ENCODE data around the gene STK10.

Gene STK10

GRCh38 chr5:172129256-172129910 is 58.6 kb downstream of the STK10 start:
- H3K36me3 ChIP-seq (ENCODE audit: control insufficient read depth, low read length), result peaks cover 8% of the 10 kb centered on the region; the same call in 1 of the 2 replicates
- no peaks in the 10 kb centered on the region for H3K27me3 ChIP-seq (ENCODE audit: control insufficient read depth, low read length)
- H3K27ac ChIP-seq (ENCODE audit: low read depth, low read length), result no peak overlapping the region
- H3K4me2 ChIP-seq (ENCODE audit: low read length), result no peak overlapping the region
- H4K20me1 ChIP-seq (ENCODE audit: control insufficient read depth, insufficient read depth, low read depth, low read length), result no peaks in the 10 kb centered on the region
- H3K9me2 ChIP-seq (replicated peaks; ENCODE audit: control insufficient read depth, low read length), result no peaks in the 10 kb centered on the region
- H3K4me1 ChIP-seq (ENCODE audit: control insufficient read depth, low read length), result no peaks in the 10 kb centered on the region
- TF ChIP-seq EZH2phosphoT487 (IDR thresholded peaks at IDR 0.05; ENCODE audit: borderline replicate concordance, low read length) (no peak), CTCF (IDR thresholded peaks at IDR 0.05; ENCODE audit: low read depth, low read length, poor library complexity, severe bottlenecking) (no peak)
- H3K4me3 ChIP-seq (ENCODE audit: low read length), result no peak overlapping the region
- no peaks in the 10 kb centered on the region for H3K9me3 ChIP-seq (ENCODE audit: control insufficient read depth, insufficient read depth, low read length)
- H3F3A ChIP-seq (ENCODE audit: control insufficient read depth, insufficient read depth), result no peaks in the 10 kb centered on the region
- no peaks in the 10 kb centered on the region for H3K79me2 ChIP-seq (ENCODE audit: control insufficient read depth, low read length)

GRCh38 chr5:172127581-172127980 is 60.4 kb downstream of the STK10 start:
- Histone ChIP-seq H4K20me1 (ENCODE audit: control insufficient read depth, insufficient read depth, low read depth, low read length) (no peaks in the 10 kb centered on the region), H3K36me3 (ENCODE audit: control insufficient read depth, low read length) (peaks cover 8% of the 10 kb centered on the region; the same call in 1 of the 2 replicates)

GRCh38 chr5:172123269-172123692 is 64.7 kb downstream of the STK10 start:
- Histone ChIP-seq H3F3A (ENCODE audit: control insufficient read depth, insufficient read depth) (no peaks in the 10 kb centered on the region), H3K79me2 (ENCODE audit: control insufficient read depth, low read length) (no peaks in the 10 kb centered on the region), H4K20me1 (ENCODE audit: control insufficient read depth, insufficient read depth, low read depth, low read length) (no peaks in the 10 kb centered on the region), H3K27me3 (ENCODE audit: control insufficient read depth, low read length) (no peaks in the 10 kb centered on the region), H3K4me1 (ENCODE audit: control insufficient read depth, low read length) (no peaks in the 10 kb centered on the region), H3K36me3 (ENCODE audit: control insufficient read depth, low read length) (peaks cover 8% of the 10 kb centered on the region; the same call in 1 of the 2 replicates), H3K4me2 (ENCODE audit: low read length) (no peak overlapping the region), H3K9me2 (replicated peaks; ENCODE audit: control insufficient read depth, low read length) (no peaks in the 10 kb centered on the region), H3K9me3 (ENCODE audit: control insufficient read depth, insufficient read depth, low read length) (no peaks in the 10 kb centered on the region), H3K27ac (ENCODE audit: low read depth, low read length) (no peak overlapping the region), H3K4me3 (ENCODE audit: low read length) (no peak overlapping the region)
- TF ChIP-seq CTCF (IDR thresholded peaks at IDR 0.05; ENCODE audit: low read depth, low read length, poor library complexity, severe bottlenecking), result no peak
- TF ChIP-seq EZH2phosphoT487 (IDR thresholded peaks at IDR 0.05; ENCODE audit: borderline replicate concordance, low read length), result no peak

More at GRCh38 chr5:172127581-172127980, 60.4 kb downstream of the STK10 start:
- TF ChIP-seq EZH2phosphoT487 (IDR thresholded peaks at IDR 0.05; ENCODE audit: borderline replicate concordance, low read length) (no peak), CTCF (IDR thresholded peaks at IDR 0.05; ENCODE audit: low read depth, low read length, poor library complexity, severe bottlenecking) (no peak)
- Histone ChIP-seq H3K9me3 (ENCODE audit: control insufficient read depth, insufficient read depth, low read length) (no peaks in the 10 kb centered on the region), H3K27me3 (ENCODE audit: control insufficient read depth, low read length) (no peaks in the 10 kb centered on the region), H3K4me1 (ENCODE audit: control insufficient read depth, low read length) (no peaks in the 10 kb centered on the region), H3K4me3 (ENCODE audit: low read length) (no peak overlapping the region), H3K9me2 (replicated peaks; ENCODE audit: control insufficient read depth, low read length) (no peaks in the 10 kb centered on the region), H3K27ac (ENCODE audit: low read depth, low read length) (no peak overlapping the region), H3K4me2 (ENCODE audit: low read length) (no peak overlapping the region), H3F3A (ENCODE audit: control insufficient read depth, insufficient read depth) (no peaks in the 10 kb centered on the region), H3K79me2 (ENCODE audit: control insufficient read depth, low read length) (no peaks in the 10 kb centered on the region)

Measured in DOHH2 (cell line).